NOMO-1 treated with dmso at 0.1 percent for 144 hours (cell line): Measurements from ENCODE around the gene CYP19A1.

ENCODE experiments used
- DNase-seq: peaks from one replicate; lab custom pipeline; 2025; ENCODE audit not compliant: unreplicated experiment; lab: John Stamatoyannopoulos, UW

Gene CYP19A1

GRCh38 chr15:51327081-51327480 lies 11.3 kb downstream of the CYP19A1 start:
- no peak for DNase-seq

DNA sequence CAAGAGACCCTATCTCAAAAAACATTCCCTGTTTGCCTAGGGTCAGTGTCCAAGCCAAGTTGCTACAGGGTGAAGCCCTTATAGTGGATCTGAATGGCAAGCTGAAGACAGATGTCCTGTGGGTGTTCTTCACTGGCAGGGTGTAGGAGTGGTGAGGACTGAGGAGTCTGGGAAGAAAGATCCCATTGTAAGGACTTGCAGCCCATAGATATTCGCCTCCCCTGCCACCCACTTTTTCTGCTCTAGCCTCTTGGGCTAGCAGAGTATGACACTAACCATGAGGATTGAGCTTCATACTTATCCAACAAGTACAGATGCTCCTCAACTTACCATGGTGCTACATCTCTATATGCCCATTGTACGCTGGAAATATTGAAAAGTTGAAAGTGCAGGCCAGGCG lies 13.2 kb downstream of the CYP19A1 start:
- no peak for DNase-seq

DNA sequence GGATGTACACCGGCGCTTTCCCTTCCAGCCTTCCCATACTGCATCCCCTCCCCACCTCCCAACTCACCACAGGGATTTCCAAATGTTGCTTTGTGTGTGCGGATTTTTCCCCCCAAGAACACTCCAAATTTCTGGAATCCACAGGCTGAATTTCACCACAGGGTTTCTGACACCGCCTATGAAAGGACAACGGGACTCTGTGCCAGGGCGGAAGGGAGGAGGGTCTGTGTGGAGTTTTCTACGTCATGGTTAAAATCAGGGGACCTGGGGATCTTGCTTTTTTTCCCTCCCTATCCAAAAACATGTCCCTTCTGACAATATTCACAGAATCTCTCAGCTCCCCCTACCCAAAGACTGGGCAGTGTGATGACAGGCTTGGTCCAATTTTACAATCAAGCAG lies 14.6 kb downstream of the CYP19A1 start:
- no peak for DNase-seq

DNA sequence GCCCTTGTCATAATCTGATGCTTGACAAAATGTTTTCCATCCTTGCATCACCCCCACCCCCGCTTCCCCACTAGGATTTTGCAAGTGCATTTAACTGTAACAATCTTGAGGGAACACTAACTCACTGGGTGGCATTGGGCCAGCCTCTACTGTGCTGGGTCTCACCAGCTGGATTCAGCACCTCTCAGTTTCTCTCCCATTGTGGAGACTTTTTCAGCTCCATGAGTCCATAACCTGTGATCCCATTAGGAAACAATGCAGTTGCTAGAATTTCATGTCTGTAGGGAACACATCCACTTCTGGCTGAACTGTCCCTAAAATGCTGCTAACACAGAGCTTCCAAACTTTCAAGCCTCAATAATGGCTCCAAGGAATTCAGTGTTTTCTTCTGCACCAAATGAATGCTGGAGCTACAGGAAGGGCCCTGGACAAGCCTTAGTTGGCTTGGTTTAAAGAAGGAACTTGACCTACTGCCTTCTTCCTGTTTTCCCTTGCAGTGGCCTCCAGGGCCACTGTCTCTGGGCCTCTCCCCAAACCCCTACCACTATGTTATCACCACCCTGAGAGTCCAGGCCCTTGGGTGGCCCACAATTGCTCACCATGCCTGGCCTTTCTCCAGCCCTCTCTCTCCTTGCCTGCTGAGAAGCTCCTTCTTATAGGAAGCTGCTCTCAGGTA lies 15.6 kb downstream of the CYP19A1 start:
- no peak for DNase-seq

GRCh38 chr15:51321316-51321715 lies 17.1 kb downstream of the CYP19A1 start:
- no peak for DNase-seq

DNA sequence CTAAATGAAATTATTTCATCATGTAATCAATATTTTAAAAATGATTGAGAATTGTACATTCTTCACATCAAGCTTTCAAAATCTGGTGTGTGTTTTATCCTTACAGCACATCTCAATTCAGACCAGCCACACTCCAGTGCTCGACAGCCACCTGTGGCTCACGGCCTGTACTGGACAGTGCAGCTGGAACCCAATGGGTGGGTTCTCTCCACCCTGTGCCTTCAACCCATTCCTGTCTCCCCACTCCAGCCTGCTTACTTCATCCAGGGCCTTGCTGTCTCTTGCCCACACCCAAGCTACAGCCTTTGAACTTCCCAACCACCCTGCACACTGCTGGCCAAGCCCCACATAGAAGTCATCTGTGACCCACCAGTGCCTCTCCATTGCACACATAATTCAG lies 17.6 kb downstream of the CYP19A1 start:
- no peak for DNase-seq

- no peak for DNase-seq
Measured at GRCh38 chr15:51319539-51319938, 18.9 kb downstream of the CYP19A1 start.

DNA sequence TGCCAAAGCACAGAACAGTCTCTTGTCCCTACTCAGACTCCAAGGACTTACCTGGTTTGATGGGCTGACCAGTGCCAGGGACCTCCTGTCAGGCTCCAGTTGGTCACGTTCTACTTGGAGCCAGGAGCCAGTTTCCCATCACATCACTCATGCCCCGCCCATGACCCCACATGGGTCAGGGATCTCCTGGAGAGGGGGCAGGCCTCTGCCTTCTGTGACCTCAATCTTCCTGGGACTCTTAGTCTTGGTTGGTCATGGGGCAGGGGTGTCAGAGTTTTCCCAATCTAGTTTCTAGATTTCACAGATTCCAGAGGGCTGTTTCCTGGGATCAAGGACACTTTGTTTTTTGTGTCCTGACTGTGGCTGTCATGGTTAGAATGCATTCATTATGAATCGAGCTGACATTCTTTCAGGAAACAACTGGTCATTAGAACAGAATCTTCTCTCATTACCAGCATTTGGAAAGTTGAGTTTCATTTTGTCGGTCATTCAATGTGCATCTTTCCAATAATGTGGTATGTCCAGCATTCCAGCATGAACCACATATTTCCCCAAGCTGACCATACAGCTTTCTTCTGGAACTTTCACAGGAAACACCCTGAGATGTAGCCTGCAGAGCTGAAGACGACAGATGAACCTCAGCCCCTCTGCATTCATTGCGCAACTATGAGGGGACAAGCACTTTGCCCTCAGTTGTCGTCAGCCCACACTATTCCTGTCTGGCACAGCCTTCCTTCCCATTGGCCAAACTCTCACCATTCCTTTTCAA lies 19.8 kb downstream of the CYP19A1 start:
- no peak for DNase-seq

DNA sequence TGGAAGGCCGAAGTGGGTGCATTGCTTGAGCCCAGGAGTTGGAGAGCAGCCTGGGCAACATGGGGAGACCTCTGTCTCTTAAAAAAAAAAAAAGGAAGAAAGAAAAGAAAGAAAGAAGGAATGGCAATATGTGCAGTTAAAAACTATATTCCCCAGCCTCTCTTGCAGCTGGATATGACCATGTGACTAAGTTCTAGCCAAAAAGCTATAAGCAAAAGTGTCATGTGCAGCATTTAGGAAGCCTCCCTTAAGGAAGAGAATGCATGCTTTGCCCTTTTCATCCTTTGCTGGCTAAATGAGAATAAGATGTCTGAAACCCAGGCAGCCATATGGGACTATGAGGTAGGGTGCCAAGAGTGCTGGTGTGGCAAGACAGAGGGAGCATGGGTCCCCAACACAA lies 21.8 kb downstream of the CYP19A1 start:
- no peak for DNase-seq

DNA sequence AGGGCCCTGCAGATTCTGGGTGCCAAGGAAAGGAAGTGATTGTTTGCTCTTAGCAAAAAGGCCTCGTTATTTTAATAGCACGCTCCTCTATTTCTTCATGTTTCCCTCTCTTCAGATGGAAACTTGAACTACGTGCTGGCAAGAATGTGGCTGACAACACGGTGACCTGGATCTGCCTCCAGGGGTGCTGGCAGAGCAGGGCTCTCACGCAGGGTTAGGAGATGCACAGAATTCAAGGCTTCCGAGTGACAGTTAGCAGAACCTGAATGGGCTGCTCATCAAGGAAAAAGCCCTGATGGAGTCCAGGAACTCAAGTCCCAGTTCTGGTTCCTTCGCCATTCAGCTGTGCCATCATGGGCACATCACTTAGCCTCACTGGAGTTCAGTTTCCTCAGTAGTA lies 22.7 kb downstream of the CYP19A1 start:
- no peak for DNase-seq

DNA sequence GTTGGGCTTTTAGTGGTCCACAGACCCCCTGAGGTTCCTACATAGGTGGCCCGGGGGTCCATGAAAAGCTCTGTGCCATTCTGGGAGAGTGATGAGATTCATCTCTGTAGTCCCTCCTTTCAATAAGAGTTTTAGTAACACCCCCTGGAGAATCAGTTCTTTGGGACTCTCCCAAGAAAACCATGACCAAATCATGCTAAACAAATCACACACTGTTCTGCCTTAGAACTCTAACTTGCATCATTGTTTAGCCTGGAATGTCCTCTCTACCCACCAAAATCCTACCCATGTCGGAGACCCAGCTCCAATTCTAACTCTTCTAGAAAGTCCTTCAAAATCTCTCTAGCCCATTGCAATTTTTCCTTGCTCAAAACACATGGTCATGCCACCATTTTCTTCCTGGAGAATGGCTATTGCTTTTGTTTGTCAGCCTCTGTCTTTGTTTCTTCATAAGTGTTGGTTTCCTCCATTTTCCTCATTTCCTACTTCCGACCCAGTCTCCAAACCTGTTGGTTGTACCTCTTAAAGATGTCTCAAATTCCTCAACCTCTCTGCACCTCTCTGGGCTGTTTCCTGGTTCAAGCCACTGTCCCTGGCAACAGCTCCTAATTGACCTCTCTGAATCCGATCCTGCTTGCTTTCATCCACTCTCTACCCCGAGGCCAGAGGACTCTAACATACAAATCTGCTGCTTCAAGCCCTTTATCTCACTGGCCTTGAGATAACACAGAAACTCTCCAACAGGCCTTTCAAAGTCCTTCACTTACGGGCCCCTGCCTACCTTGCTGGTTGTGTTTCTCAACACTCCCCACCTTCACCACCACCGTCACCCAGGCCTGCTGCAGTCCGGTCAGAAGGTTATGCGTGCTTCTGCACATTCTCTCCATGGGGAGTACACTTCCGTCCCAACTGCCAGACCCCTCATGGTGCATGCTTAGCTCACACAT lies 23.7 kb downstream of the CYP19A1 start:
- DNase-seq, result no peak

GRCh38 chr15:51313644-51314280 lies 24.6 kb downstream of the CYP19A1 start:
- no peak for DNase-seq

- no peak for DNase-seq
Measured at GRCh38 chr15:51313074-51313393, 25.4 kb downstream of the CYP19A1 start.

- DNase-seq, result no peak
Measured at GRCh38 chr15:51312166-51313073, 26.0 kb downstream of the CYP19A1 start.

GRCh38 chr15:51311510-51311909 lies 26.9 kb downstream of the CYP19A1 start:
- no peak for DNase-seq

- DNase-seq, result no peak
Measured at GRCh38 chr15:51310064-51310463, 28.3 kb downstream of the CYP19A1 start.

GRCh38 chr15:51307811-51308210 lies 30.6 kb downstream of the CYP19A1 start:
- no peak for DNase-seq

DNA sequence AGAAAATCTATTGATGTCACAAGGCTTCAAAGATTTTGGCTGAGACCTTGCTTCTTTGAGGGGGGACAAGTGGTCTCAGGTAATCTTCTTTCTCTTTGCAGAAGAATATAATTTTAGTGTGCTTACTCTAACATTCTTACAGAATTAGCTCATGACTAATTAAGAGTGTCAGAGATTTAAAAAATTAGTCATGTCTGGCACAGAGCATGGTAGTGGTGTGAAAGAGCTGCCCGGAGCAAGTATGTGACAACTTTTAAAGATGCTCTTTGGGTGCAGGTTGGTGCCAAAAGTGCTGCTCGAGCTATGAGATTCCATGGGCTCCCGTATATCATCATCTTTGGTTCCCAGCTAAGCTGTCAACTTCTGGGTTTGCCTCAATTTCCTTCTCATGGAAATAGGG lies 31.1 kb downstream of the CYP19A1 start:
- no peak for DNase-seq

DNA sequence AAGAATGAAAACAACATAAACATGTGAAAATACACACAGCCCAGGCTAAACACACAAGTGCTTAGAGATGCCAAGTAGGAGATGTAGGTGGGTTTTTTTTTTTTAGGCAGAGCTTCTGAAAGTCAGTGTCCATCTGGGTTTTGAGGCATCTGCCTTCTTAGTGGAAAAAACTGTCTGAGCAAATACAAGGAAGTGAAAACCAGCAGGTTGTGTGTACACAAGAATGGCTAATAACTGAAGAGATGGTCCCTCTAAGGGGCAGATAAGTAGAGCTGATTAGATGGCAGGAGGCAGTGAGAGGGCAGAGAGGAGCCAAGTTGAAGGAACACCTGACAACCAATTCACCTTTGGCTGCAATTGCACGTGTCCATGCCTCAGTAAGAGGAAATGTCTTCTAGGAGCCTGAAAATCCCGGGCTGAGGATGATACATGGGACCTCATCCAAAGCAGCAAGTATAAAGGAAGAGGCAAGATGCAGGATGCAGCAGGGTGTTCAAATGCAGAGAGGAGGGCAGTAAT lies 34.9 kb downstream of the CYP19A1 start:
- peak; percentile 47 for DNase-seq

GRCh38 chr15:51302480-51302879 lies 35.9 kb downstream of the CYP19A1 start:
- DNase-seq, result no peak
